NCI-H226 (cell line): Measurements from ENCODE around the gene C13orf46.
A peak's percentile ranks its signal among the peaks of the same experiment; 100 is the strongest.

Experiments
- DNase-seq: peaks from one replicate; pipeline ENCODE4 v3.0.0-alpha.2; 2015

Gene C13orf46

GRCh38 chr13:114009590-114010400, 35.9 kb upstream of the C13orf46 start:
- DNase-seq, result no peak

- DNase-seq, result no peak
Measured at GRCh38 chr13:114008964-114009589, 35.2 kb upstream of the C13orf46 start.

- DNase-seq, result no peak
Measured at GRCh38 chr13:114007566-114007965, 33.7 kb upstream of the C13orf46 start.

DNA sequence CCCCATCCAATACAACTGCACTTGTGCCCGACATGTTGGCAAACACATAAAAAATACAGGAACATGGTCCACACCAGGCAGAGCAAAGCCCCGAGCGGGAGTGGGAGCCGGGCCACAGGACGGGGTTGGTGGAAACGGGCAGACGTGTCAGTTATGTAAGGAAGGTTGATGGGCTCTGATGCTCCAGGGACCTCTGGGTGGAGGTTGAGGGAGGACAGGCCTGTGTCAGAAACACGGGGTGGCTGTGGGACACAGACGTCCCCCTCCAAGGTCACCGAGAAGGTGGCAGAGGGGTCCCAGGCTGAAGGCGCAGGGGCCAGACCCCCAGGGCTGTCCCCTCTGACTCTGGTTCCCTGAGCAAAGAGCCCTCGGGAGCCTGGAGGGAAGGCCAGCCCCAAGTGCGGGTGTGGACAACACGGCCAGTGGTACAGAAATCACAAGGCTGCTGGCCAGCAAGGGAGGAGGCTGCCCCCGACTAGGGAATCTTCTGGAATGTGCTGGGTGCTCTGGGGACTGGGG, 31.4 kb upstream of the C13orf46 start:
- DNase-seq, result no peak

DNA sequence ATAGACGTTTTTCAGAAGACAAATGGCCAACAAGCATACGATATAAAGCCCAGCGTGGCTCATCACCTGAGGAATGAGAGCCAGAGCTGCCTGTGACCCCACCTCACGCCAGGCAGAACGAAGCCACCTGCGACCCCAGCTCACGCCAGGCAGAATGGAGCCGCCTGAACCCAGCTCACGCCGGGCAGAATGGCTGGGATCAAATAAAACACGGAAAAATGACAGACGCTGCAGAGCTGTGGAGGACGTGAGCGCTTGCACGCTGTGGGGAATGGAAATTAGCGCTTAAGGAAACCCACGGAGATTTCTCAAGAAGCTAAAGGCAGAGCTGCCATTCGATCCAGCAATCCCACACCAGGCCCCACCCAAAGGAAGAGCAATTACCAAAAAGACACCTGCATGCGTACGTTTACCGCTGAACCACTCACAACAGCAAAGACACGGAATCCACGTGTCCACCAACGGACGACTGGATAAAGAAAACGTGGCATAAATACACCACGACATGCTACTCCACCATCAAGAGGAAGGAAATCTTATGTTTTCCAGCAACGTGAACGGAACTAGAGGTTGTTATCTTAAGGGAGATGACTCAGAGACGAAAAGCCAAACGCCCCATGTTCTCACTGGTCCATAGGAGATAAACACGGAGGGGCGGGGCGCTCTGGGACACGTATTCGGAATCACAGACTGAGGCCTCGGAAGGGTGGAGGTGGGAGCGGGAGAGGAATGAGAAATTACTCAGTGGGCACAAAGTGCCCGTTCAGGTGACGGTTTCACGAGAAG, 30.7 kb upstream of the C13orf46 start:
- peak; percentile 96 for DNase-seq

GRCh38 chr13:114002771-114003321, 29.0 kb upstream of the C13orf46 start:
- DNase-seq, result no peak

DNA sequence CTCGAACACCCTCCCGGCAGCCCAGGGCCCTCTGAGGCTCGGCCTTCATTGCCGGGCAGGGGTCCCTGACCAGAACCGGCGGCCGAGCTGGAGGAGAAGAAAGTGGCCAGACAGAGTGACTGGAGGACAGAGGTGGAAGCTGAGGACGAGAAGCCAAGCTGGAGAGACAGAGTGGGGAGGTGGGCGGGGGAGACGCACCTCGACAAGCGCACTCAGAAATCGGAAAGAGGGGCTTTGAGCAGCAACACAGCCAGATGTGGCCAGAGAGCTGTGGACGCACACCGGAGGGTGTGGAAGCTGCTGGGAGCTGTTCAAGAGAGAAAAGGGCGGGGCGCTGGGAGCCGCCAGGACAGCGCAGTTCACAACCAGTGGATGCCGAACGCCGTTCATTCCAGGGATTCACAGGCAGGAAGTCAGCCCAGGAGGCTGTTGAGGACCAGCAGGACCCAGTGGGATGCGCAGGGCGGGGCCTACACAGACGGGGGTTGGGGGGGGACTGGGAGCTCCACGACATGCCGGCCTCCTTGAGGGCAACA, 28.2 kb upstream of the C13orf46 start:
- DNase-seq, result peak; percentile 34

DNA sequence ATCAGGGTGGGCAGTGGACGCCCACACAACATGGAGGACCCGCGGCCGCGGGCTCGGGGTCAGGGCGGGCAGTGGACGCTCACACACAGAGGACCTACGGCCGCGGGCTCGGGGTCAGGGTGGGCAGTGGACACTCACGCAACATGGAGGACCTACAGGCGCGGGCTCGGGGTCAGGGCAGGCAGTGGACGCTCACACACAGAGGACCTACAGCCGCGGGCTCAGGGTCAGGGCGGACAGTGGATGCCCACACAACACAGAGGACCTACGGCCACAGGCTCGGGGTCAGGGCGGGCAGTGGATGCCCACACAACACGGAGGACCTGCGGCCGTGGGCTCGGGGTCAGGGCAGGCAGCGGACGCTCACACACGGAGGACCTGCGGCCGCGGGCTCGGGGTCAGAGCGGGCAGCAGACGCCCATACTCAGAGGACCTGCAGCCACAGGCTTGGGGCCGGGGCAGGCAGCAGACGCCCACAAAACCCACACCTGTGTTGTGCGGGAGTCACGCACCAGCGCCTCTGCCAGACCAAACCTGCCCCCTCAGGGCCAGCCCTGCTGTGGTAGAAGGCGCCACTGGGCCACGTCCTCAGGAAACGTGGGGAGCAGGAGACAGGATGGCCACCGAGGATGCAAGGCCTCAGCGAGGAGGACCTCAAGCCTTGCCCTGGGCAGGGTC, 27.6 kb upstream of the C13orf46 start:
- no peak for DNase-seq

DNA sequence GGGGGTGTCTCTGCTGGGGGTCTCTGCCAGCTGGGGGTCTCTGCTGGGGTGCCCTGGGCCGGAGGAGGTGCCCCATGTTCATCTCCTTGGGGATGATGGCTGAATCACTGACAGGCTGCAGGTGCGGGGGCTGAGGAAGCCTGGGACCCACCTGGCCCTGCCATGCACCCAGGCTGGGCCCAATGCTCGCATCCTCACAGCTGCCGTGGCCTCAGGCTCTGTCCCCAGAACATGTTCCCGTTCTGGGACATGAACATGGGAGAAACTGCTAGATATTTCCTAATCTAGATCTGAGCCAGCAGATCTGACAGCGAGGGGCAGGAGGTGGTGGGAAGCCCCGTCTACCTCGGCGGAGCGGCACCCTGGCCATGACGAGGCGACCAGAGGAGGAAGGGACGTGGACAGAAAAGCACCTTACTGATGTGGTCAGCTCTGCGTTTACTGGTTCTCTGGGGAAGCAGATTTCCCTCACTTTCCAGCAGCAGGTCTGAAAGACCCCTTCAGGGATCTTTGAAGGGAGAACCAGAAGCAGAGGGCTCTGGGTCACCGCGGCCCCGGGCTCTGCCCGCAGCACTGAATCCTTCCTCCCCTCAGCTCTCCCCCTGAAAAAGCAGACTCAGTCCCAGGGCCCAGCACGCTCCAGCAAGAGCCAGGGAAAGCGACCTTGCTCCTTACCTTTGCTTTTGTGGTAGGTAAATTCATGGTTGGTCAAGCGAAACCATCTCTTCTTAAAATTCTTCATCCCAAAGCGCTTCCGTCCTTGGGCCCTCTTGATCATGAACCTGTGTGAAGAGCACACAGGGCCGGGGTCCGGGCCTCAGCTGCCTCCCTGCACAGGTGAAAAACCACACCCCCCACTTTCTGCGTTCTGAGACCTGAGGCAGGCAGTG, 26.5 kb upstream of the C13orf46 start:
- DNase-seq, result no peak

GRCh38 chr13:113999618-113999910, 25.7 kb upstream of the C13orf46 start:
- no peak for DNase-seq

- no peak for DNase-seq
Measured at GRCh38 chr13:113998781-113999617, 25.1 kb upstream of the C13orf46 start.

GRCh38 chr13:113997845-113998751, 24.2 kb upstream of the C13orf46 start:
- DNase-seq, result no peak

DNA sequence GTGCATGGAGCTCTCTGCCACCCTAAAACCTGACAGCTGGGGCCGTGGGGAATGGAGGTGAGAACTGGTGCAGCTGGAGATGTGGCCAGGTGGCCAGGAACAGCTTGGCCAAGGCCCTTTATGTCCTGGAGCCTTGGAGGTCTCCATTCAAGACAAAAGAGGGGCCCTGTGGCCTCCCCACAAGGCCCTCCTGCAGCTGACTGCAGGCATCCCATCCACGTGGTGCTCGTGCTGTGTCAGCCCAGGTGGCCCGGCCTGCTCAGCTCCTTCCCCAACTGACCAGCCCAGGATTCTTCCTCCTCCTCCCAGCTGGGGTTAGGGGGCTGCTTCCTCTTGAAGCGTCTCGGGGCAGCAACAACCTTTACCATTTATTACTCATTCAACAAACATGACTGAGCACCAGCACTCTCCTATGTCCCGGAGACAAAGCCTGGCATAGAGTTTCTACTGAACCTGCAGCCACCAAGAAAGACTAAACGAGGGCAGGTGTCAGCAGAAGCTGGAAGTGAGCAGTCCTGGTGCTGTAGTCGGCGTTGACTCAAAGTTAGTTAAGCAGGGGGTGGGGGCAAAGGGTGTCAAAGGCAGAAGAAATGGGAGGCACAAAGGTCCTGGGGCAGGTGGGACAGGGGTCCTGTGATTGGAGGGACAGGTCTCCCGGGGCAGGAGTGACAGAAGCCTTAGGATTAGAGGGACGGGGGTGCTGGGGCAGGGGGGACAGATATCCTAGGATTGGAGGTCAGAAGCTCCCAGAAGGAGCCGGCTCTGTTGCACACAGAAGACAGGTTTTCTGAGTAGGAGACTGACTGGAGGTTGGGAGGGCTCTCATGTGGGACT, 23.3 kb upstream of the C13orf46 start:
- DNase-seq, result no peak

GRCh38 chr13:113996081-113996911, 22.4 kb upstream of the C13orf46 start:
- DNase-seq, result no peak

- DNase-seq, result no peak
Measured at GRCh38 chr13:113995051-113995601, 21.2 kb upstream of the C13orf46 start.

DNA sequence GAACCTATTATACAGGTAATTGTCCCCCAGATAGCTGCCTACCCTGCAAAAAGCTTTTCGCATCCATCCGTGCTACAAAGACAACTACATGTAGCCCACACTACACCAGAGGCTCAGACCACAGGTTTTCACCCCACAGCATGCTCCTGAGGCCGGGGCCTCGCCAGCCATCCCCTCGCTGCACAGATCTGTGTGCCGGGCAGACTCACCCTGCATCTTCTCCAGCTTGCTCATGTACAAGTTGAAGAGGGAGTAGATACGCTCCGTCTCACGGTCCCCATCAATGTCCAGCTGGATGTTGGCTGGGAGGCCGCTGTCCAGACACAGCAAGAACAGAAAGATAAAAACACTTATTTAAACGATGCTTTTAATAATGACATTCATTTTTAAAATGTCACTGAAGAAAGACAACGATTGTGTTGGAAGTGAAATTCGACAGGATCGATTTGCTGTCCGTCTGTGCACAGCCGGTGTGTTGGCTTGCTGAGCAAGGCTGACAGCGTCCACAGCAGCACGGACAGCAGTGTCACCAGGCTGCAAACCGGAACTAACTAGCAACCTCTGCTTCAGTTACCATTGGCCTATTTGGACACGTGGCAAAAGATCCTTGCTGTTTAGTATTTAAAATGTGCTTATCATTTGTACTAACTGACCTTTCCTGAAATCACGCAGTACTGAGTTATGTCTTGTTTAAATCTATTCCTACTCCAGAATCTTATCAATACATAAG, 18.6 kb upstream of the C13orf46 start:
- no peak for DNase-seq
